GM21367 (cell line): ENCODE results near the gene CAD.
"Not testable (repeated sequence)": the region's sequence is repeated elsewhere in the genome, so short reads cannot be mapped to it uniquely, and the experiment has no call there.

Experiments used
- ATAC-seq: cut with Tn5 transposase; IDR thresholded peaks from one replicate; pipeline ENCODE4 v1.9.1; 2021; ENCODE audit not compliant: unreplicated experiment

Gene CAD

DNA sequence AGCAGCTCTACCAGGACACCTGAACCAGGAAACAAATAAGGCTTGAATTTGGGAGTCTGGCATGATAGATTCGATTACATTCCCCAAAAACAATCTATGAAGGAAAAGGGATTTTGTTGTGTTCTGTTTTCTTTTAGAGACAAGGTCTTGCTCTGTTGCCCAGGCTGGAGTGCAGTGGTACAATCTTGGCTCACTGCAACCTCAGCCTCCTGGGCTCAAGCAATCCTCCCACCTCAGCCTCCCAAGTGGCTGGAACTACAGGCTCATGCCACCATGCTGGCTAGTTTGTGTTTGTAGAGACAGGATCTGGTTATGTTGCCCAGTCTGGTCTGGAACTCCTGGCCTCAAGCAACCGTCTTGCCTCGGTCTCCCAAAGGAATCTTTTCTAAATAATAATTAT is 19.1 kb upstream of the CAD start:
- ATAC-seq = not testable (repeated sequence)

DNA sequence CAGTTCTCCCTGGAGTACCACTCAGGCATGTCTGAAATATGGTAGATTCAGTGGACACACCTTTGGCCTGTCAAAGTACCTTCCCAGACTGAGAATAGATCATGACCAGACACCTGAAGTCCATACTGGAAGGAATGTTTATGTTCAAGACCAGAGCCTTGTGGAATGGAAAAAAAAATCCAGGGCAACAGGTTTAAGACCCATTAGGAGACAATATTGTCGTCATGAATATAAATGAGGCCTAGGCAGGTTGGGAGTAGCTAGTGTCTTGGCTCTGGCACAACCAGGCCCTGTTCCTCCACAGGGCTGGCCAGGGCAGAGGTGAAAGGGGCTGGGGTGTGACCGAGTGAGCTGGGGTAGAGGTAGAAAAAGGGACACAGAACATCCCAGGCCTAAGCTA is 18.5 kb upstream of the CAD start:
- ATAC-seq = no peak

DNA sequence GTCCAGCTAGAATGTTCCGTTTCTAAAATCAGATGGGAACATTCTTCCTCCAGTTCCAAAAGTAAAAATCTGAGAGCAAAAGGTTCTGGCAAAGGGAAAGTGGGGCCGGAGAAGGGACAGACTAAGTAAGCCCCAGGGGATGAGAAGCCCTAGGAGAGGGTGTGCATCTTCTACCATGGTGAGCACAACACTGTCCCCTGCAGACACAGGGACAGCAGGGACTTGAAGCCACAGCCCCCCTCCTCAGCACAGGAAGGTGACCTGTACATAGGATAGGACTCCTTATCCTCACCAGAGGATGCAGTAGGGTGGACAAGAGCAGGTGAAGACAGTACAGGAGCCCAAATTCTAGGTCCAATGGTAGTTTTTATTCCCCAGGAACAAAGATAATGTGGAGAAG is 17.9 kb upstream of the CAD start:
- no peak for ATAC-seq

DNA sequence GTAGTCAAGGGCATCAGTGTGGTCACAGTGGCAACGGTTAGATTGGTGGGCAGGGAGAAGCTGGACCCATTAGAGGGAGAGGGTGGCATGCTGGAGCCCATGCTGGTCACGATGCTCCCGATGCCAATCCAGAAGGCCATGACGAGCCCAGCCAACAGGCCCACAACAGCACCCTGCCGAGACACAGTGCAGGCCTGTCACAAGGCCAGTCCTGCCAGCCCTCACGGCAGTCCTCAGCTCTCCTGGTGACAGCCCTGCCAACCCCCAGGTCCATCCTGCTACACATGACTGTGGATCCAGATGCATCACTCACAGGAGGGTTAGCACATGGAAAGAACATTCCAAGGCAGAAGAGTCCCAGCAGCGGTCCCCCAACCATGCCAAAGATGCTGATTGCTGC is 15.5 kb upstream of the CAD start:
- no peak for ATAC-seq

DNA sequence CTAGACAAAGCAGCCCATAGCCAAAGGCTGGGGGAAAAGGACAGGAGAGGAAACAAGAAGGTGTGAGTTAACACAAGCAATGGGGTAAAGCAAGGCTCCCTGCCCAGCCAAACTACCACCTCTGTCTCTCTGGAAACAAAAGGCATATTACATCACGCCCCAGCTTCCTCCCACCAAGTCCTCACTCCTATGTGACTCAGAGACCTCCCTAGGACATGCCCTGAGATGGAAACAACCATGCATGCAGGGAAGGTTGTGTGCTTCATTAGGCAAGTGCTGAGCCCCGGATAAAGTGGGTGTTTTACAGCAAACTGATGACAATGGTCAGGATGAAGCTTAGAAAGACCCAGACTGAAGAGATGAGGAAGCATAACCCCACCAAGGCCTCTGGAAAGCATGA is 14.3 kb upstream of the CAD start:
- no peak for ATAC-seq

DNA sequence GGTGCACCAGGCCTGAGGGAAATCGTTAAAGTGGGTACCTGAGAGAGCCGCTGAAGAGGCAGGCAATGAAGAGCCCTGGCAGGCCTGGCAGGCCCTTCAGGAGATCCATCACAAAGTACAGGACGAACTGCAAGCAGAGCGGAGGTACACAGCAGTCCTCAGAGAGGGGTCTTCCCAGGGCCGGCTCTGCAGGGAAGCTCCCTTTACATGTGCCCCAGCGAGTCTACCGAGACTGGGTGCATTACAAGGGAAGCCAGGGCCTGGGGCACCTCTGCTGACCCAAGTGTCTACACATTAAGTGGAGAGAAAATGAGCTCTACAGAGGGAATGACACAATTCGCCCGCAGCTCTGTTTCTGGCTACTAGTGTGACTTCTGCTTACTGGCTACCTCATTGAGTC is 13.4 kb upstream of the CAD start:
- no peak for ATAC-seq

DNA sequence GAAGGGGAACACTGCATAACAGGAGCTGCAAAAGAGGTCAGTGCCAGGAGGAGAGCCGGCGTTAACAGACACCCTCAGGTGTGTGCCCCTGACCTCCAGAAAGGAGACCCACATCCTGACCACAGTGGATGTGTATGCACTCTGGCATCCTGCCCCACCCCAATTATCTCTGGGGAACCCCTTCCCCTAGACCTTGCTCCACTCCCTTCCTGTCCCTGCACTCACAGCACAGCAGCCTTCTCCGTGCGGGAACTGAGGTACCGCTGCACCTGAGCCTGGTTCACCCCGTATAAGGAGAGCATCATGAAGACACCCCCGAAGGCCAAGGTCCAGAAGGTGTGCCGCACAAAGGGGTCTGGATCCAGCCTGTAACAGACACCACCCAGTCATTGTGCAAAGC is 12.6 kb upstream of the CAD start:
- ATAC-seq = no peak

DNA sequence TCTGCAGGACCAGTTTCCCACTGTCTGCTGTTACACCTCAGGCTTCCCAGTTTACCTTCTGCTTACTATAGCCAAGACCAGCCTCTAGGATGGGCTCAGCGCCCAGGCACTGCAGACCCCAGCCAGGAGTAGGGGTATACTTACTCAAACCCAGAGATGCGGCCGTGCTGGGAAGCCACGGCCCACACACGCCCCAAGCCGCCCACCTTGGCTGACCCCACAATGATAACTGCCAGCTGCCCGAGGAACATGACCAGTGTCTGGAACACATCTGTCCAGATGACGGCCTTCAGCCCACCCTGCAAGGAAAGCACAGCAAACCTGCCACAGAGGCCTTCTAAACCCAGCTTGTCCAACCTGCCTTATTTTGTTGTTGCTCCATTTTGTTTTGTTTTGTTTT is 12.0 kb upstream of the CAD start:
- no peak for ATAC-seq

DNA sequence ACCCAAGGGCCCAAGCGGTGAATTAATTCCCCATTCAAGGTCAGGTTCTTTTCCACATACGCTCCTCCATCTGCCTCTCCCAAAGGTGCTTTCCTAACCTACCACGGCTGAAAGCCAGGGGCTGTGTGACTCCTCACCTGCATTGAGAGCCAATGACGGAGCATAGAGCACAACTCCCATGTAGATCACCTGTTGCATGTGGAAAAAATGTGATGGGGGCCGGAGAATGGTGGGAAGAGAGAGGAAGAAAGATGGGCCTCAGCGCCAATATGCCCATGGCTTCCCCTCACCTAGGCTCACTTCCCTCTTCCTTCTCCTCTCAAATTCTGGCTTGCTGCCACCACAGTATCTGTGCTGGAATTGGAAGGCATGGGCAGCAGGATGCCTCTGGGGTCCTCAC is 10.8 kb upstream of the CAD start:
- ATAC-seq = no peak

DNA sequence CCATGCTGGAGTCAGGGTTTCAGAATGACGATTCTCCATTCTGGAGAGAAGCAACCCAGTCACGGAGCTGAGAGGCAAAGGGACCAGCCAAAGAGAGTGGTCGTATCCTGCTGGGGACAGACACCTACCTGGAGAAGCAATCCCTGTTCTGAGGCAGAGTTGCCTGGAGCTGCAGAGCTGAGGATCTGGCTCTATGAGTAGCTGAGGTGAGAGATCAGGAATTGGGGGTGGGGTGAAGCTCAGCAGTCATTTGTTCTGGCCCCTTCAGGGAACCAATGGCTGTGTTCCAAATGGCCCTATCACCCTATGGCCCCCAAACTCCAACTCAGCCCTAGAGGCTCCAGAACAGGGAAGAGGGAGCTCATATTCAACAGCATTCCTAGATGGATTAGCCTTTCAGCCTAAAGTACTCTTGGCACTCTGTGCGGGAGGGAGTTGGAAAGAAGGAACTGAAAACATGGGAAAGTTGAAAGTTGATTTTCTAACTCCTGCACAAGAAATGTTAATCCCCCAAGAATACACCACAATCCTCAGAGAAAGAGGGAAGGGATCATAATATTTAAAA is 8.6 kb upstream of the CAD start:
- ATAC-seq = no peak

DNA sequence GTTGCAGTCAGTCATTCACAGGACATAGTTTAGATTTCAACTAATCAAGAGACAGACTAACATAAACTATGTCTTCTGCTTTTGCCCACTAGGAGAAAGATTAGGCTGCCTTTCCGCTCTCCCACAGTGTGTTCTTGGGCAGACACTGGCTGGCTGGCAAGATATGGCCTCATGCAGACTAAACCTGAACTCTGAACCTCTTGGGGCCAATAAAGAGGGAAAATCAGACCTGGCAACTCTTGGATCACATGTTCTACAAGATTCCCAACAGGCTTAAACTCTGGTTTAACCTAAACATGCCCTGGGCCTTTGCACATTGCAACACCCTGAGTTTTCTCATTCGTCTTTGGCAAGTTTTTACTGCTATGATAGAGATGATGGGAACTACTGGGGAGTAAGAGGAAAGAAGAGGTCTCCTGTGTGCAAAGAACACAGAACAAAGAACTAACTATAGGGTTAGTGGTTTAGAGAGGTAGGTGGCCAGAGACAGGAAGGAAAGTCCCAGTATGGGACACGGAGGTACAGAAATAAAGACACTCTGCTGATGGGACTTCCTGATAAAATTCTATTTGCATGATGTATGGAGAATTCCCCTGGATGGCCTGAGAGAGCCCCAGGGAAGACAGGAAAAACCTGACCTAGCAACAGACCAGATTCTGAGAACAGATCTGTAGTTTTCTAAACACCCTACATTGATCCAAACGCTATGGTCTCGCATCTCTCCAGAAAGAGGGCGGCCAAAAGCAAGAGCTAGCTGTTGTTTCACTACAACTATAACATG is 7.4 kb upstream of the CAD start:
- no peak for ATAC-seq

DNA sequence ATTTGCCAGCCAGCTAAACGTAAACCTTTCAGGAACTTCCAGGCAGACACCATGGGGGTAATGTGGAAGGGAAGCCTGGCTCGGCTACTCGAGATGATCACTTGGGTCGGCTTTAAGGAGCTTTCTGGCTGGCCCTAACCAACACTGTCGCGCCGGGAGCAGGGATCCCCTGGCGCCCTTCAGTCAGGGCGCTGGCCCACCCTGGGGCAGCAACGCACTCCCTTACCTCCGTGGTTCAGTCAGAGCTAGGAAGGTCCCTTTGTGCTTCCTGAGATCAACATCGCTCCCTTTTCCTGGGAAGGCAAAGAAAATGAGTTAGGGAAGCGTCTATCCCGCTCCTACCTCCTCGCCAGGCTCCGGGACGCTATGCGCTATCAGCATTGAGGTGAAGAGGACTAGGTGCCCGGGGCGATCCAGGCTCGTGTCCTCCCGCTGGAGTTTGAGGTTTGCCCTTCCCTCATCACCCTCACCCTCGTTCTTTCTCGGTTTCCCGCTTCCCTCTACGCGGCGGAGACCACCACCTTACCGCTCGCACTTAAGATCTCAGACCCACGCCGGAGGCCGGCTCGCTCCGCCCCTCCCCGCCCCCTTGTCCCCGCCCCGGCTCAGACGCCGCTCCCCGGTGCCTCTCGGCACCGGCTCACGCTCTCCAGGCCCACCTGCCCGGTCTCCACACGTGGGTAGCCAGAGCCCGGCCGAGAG is 5.8 kb upstream of the CAD start:
- peak; percentile 4 for ATAC-seq

DNA sequence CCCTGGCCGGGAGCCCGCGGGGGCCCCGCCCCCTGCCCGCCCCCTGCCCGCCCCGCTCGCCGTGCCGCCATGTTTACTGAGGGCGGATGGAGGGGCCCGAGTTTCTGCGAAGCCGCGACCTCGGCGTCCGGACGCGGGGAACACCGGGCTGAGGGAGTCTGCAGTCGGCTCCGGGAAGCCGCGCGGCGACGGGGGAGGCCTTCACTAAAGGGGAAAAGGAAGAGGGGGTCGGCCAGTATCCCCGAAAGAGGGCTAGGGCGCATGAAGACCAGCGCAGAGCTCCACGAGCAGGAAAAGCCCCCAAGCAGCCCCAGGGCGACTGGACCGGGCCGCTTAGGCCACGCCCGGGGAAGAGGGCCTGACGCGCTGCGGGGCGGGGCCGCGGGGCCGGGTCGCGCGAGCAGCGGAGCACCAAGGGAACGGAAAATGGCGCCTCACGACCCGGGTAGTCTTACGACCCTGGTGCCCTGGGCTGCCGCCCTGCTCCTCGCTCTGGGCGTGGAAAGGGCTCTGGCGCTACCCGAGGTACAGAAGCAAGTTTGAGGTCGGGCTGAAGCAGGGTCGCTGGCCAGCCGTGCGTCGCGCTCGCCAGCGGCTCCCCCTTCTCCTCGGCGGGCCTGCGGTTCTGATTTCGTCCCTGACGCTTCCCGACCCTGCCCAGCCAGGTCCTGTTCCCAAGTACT is 5.1 kb upstream of the CAD start, which contains the start of the genes ATRAID and SLC5A6:
ATRAID (plus strand) TSS at position 99 of the 683 bp plus-strand sequence; CDS start at position 427, 328 bp downstream.
SLC5A6 (minus strand) TSS at position 326 of the 683 bp plus-strand sequence. CDS start 4,618 bp downstream, outside the sequence.
- ATAC-seq = peak; percentile 70

DNA sequence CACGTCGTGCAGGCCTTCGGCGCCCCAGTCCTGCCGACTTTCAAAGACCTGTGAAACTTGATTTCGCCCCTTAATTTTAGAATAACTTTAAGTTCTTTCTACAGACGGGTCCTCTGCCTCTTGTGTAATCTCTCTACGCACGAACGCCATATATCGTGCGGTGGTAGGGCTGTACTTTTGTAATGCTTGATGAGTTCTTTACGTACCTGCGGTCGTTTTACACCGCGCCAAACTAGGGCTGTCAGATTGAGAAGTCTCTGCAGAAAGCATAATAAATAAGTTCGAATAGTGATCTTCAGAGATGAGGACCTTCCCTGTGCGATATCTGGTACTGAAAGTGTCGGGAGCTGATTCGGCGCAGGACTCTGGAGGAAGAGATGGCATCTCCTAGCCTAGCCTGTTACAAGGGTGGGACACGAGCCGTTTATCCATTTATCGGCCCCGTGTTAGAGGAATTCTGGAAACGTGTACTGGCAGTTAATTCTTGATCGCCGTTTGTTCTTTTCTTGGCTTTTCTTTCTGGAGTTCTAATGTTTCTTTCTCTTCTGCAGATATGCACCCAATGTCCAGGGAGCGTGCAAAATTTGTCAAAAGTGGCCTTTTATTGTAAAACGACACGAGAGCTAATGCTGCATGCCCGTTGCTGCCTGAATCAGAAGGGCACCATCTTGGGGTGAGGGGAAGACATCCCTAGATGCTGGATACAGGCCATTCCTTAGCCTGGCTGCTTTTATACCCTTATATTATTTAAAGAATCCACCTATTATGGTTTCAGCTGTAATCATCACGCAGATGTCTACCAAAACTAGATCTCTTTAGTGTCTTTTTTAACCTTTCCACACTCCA is 4.3 kb upstream of the CAD start:
- peak; percentile 4 for ATAC-seq

DNA sequence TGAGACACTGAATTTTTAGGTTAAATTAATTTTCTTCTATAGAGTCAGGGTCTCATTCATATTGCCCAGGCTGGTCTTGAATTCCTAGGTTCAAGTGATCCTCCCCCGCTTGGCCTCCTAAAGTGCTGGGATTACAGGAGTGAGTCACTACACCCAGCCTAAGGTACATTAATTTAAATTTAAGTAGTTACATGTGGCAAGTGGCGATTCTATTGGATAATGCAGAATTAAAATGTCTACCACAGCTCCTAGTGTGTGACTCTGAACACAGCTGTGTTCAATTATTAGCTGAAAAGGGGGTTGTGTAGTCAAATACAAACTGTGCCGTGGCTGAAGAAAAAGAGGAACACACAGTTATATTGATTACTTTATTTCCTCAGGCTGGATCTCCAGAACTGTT is 2.2 kb upstream of the CAD start:
- no peak for ATAC-seq

DNA sequence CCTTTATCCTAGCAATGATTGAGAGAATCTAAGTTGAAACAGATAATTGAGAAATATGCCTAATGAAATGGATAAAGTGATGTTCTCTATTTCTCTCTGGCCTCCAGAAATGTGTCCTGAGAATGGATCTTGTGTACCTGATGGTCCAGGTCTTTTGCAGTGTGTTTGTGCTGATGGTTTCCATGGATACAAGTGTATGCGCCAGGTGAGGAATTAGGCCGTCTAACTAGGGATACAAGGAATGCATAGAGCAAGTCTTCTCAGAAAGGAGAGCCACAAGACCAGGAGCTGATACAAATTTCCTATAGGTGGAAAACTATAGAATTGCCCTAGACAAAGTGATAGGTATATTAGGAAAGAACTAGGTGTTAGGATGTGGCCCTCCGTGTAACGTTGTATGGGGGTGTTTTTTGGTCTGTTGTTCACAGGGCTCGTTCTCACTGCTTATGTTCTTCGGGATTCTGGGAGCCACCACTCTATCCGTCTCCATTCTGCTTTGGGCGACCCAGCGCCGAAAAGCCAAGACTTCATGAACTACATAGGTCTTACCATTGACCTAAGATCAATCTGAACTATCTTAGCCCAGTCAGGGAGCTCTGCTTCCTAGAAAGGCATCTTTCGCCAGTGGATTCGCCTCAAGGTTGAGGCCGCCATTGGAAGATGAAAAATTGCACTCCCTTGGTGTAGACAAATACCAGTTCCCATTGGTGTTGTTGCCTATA is 592 bp upstream of the CAD start:
- no peak for ATAC-seq

DNA sequence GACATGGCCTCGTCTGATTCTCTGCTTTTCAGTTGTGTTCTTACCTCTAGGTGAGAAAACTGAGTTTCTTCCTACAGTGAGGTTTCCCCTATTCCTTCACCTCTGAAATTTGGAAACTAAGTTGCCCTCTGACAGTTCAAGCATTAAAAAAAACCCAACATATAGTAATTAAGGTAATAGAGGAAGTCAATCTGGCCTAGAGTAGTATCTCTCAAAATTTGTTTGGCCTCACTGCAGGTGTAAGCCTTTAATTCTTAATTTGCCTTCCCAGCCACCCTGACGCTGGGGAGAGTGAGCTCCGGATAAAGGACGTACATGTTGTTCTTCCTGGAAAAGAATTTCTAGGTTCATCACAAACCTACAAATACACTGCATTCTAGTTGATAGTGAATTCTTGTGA is 1.4 kb downstream of the CAD start:
- ATAC-seq = no peak

DNA sequence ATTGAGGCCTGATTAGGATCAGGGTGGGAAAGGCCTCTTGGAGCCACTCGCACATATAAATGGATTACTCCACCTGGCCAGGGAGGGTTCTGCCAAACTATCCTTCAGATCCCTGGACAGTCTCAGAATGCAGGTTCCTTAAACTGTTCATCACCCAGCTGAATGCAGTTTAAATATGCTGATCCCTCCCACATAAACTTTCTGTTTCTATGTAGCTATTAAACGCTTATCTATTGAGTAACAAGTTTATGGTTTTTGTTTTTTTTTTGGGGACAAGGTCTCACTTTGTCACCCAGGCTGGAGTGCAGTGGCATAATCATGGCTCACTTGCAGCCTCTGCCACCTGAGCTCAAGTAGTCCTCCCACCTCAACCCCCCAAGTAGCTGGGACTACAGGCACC is 1.9 kb downstream of the CAD start:
- ATAC-seq = no peak

DNA sequence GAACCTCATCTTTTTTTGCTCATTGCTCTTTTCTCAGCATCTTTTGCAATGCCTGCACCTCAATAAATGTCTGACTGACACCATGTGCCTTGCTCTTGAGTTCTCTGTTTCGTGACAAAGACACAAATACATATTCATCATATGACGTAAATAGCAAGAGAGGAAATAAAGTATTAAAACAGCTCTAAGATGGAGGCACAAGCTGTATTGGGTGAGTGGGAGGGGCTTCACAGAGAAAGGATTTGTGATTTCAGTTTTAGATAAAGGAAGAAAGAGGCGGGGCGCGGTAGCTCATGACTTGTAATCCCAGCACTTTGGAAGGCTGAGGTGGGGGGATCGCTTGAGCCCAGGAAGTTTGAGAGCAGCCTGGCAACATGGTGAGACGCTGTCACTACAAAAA is 2.9 kb downstream of the CAD start:
- ATAC-seq = no peak

DNA sequence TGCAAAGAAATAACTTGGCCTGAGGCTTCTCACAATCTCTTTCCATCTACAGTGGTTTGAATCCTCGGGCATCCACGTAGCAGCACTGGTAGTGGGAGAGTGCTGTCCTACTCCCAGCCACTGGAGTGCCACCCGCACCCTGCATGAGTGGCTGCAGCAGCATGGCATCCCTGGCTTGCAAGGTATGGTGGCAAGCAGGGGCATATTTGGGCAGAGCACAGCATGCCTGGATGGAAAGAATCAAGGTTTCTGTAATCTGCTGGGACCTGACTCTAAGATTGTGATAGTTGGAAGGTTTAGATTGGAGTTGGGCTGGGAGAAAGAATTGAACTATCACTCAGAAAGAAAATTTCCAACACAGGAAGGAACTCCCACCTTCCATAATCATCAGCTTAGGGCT is 4.0 kb downstream of the CAD start:
- no peak for ATAC-seq
